ENCODE data around the gene TNIP2.

The TNIP2 gene

DNA sequence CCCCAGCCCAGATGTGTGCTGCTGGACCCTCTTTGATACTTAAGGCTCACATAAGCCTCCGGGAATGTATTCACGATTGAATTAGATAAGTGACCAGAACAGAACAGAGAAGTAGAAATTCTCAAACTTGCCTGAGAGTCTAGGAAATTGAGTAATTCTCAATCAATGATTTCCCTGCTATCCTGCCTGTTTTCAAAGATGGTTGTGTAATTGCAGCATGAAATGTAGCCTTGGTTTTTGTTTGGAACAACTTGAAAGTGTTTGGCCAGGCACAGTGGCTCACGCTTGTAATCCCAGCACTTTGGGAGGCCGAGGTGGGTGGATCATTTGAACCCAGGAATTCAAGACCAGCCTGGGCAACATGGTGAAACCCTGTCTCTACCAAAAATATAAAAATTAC is 41.2 kb downstream of the TNIP2 start:
- no peak for DNase-seq

DNA sequence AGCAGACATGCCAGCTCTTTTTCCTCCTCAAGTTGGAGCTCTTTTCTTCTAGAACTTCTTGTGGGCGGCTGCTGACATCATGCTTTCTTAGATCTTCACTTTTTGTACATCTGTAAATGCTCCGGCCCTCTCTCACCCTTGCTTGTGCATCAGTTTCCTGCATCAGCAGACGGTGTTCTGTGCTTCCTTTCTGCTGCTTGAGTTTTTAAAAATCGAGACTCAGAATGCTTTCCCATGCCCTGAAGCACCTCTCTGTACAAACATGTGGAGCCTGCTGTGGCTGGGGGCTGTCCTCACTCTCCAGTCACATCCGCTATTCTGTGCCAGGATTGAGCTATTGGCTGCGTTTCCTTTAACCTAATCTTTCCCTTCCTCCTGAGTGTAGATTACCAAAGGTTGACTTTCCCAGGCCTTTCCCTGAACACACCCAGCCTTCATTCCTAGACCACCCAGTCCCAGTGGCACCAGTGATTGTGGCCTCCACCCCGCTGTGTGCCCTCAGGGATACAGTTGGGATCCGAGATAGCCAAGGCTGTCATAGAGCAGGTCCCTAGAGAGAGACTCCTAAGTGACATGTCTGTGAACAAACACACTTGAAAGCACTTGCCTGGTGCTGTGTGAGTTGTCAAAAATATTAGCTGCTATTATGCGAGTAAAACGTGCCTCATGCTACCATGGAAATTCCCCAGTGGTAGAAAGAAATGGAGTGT is 41.9 kb downstream of the TNIP2 start:
- no peak for DNase-seq

DNA sequence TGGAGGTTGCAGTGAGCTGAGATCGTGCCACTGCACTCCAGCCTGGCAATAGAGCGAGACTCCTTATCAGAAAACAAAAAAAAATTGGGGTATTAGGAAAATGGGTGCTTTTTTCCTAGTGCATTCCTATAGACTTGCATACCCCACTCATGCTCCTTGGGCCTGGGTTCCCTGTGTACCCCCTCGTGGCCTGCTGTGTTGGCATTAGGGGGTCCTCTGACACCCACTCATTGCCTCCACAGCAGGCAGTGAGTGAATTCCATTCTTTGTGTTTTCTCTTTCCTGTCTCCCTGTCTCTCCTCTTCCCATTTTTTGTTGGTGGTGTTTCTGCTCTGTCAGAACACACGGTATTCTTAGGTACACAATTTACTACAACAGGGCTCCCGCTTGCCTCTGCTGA is 42.8 kb downstream of the TNIP2 start:
- DNase-seq = no peak

DNA sequence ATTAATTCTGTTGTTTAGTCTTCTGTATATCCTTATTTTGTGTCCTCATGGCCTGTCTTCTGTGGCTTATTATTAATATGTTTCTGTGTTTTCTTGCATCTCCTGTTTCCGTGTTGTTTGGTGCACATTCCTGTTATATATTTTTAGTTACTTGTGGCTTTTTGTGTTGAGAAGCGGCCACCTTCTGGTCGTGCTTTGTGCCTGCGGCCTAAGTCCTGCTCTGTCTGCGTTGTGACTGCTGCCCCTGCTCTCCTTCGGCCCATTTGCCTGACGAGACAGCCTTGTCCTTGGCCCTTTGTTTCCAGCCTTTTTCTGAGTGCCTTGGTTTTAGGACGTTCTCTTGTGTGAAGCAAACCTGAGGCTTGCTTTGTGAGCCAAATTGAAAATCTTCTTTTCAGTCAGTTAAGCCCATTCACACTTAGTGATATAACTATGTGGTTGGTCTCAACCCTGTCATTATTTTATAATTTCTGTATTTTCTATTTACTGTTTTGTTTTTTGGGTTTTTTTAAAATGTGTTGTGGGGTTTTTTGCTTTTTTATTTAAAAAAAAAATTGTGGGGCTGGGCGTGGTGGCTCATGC is 43.8 kb downstream of the TNIP2 start:
- DNase-seq = peak in 1 of 2 experiments; percentile 14

DNA sequence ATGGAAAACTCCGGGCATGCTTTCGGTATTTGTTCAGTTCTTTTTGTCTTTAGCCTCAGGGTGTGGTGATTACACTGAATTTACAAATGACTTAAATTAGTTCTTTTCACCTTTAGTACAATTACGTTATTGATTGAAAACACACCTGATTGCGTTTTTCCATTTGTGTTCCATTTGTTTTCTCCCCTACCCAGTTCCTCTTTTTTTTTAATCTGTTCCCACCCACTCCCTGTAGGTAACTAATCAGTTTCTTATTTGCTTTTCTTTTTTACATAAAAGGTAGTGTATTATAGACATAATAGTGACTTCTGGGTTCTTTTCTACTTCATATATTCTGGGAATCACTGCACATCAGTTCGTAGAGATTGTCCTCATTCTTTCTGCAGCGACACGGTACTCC is 53.4 kb downstream of the TNIP2 start:
- no peak for DNase-seq

DNA sequence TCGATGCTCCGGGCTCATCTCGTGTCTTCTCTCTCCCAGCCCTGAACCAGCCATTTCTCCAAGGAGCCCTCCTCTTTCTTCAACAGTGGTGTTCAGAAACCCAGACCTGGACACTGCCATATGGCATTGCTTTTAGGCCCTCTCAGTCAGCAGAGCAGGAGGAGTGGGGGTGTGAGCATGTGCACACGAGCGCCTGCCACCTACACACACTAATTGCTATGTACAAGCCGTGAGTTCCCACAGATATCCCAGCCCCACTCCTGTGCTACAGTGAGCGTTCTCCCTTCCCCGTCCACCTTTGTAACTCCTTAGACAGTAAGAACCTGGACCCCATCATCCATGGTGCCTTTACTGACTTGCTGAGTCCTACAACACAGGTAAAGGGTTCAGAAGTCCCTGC is 53.8 kb downstream of the TNIP2 start:
- DNase-seq = no peak

DNA sequence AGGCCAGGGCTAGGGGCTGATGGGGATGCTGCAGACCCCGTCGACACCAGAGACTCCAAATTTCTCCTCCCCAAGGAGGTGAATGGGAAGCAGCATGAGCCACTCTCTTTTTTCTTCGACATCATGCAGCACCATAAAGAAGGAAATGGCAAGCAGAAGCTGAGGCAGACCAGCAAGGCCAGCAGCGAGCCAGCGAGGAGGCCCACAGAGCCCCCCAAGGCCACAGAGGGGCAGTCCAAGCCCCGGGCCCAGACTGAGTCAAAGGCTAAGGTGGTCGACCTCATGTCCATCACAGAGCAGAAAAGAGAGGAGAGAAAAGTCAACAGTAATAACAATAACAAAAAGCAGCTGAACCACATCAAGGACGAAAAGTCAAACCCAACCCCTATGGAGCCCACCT is 56.1 kb downstream of the TNIP2 start:
- no peak for DNase-seq

DNA sequence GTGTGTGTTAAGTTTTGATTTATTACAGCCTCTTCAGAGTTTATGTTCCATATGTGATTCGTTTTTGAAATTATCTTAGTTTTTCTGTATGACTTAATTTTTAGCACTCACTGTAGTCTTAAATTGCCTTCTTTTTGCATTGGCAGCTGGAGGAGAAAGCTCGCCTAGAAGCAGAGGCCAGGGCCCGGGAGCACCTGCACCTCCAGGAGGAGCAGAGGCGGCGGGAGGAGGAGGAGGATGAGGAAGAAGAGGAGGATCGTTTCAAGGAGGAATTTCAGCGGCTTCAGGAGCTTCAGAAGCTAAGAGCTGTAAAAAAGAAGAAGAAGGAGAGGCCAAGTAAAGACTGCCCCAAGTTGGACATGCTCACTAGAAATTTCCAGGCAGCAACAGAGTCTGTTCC is 56.6 kb downstream of the TNIP2 start:
- DNase-seq = no peak

DNA sequence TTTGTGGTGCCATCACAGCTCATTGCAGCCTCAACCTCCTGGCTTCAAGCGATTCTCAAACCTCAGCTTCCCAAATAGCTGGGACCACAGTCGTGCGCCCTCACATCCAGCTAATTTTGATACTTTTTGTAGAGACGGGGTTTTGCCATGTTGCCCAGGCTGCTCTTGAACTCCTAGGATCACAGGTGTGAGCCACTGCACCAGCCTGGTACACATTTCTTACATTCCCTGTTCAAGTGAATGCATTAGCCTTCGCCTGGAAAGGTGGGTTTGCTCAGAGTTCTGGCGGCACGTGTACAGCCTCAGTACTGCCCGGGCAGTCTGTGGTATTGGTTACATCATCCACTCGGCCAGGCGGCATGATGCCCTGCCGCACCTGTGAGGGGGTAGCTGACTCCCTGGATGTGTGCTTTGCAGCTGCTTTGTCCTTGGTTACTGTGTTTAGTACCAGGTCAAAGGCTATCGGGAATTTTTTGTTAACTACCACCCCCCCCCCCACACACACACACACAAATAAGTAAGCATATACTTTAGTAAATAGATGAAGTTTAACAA is 57.1 kb downstream of the TNIP2 start:
- no peak for DNase-seq

DNA sequence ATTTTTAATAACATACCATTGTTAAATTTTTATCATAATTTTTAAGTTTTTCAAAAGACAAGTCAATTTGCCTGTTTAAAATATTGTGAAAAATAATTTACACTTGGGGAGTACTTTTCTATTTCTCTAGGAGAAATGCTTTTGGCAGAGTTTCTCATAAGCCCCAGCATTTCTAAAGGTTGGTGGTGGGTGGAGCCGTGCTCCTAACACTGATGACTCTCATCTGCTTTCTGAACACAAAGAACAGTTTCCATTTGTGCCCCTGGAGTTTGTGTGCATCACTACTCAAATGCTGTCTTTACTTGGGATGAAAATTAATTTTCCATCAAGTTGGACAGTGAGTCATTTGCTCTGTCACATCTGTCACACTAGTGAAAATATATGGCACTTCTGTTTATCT is 57.6 kb downstream of the TNIP2 start:
- no peak for DNase-seq

DNA sequence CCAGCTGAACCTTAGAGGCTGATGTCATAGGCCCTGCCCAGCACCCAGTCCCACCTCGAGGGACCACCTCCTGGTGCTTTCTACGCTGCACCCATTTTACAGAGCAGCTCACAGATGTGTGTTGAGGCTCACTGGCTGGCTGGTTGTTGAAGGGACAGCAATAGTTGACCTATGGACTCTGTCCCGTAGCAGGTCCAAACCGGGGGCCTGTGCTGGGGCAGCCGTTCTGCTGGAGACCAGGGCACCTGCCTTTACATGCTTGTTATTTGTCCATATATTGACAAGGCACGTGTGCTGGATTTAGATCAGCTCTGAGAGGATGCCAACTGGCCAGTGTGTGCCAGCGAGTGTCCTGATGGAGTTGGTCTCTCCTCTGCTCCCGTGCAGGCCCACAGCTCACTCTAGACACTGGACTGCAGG is 58.1 kb downstream of the TNIP2 start:
- DNase-seq = no peak

DNA sequence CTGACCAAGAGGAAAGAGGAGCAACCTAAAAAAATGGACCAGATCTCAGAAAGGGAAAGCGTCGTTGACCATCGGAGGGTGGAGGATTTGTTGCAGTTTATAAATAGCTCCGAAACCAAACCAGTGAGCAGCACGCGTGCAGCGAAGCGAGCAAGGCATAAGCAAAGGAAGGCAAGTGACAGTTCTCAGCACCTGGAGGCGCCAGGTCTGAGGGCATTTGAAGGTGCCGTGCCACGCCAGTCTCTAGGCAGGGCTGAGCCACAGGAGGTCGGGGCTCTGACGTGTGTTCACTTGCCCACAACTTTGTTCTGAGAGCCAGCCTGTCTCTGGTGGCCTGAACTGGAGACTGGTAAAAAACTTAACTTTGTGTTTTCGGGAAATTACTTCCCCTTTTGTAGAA is 59.7 kb downstream of the TNIP2 start:
- peak in 1 of 2 experiments; percentile 31 for DNase-seq

DNA sequence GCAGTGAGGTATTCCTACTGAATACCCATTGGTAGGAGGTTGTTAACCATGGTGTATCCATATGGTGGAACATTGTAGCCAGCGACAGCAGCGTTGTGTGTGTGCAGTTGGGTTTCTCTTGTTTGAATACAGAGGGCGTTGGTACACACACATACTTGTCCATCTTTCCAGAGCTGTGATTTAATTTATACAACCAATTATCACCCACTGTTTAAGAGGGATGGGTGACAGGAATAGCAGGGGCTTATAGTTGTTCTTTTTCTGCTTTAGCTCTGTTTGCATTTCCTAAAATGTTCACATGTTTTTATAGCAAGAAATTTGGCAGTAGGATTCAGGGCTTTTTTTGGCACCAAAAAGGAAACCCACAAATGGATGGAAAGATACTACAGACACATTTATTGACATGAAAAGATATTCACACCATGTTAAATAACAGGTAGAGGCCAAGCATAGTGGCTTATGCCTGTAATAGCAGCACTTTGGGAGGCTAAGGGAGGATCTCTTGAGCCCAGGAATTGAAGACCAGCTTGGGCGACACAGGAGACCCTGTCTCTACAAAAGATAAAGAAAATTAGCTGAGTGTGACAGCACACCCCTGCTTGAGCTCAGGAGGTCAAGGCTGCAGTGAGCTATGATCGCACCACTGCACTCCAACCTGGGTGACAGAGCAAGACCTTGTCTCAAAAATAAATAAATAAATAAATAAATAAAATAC is 60.6 kb downstream of the TNIP2 start:
- DNase-seq = no peak

DNA sequence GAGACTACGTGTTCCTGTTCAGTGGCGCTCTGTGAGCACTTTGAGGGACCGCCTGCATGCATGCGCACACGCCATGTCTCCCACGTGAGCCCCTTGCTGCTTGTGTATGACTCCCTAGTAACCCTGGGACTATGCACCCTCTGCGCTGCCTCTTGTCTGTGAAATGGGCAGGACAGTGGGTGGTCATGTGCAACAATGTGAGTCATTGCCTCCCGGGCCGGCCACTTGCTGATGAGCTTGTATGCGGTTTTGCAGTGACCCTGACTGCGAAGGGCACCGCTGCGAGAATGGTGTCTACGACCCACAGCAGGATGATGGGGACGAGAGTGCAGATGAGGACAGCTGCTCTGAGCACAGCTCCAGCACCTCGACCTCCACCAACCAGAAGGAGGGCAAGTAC is 61.4 kb downstream of the TNIP2 start:
- DNase-seq = no peak

DNA sequence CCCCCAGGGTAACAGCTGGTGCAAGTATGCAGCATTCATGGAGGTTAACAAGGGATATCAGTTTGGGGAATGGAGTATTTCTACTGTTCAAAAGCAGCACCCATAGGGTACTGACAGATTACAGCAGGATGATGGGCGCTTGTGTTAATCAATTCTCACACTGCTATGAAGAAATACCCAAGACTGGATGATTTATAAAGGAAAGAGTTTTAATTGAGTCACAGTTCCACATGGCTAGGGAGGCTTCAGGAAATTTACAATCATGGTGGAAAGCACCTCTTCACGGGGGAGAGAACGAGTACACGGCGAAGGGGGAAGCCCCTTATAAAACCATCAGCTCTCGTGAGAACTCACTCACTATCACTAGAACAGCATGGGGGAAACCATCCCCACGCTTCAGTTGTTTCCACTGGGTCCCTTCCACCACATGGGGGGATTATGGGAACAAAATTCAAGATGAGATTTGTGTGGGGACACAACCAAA is 64.1 kb downstream of the TNIP2 start:
- no peak for DNase-seq
